Measurements from ENCODE around the gene EML6. TPM values are rescaled to one million over a fixed set of nuclear protein-coding genes. Genes with fewer than 3 reads are reported as not detected.

The EML6 gene
- total and polyA plus RNA-seq, 2 of the 8 experiments (the other 6 are each of a cell fraction or from before 2014, with no cell fraction given): 1.2 to 1.6 TPM

GRCh38 chr2:54770211-54770610, 46.7 kb downstream of the EML6 start (continued):
- TF ChIP-seq CHD7 (IDR thresholded peaks at IDR 0.05; ENCODE audit: insufficient replicate concordance, low read length) (no peak), JUND (IDR thresholded peaks at IDR 0.05; ENCODE audit: low read length) (no peak), CEBPB (IDR thresholded peaks at IDR 0.05; ENCODE audit: low read depth, low read length) (no peak), KDM5A (IDR thresholded peaks at IDR 0.05; ENCODE audit: low read length) (no peak), CHD2 (IDR thresholded peaks at IDR 0.05; ENCODE audit: low read length) (no peak), TBP (IDR thresholded peaks at IDR 0.05; ENCODE audit: low read depth, low read length) (no peak)
